Measurements from ENCODE around the gene CEP350. TPM values are rescaled to one million over a fixed set of nuclear protein-coding genes. Genes with fewer than 3 reads are reported as not detected.

CEP350 gene
- total and polyA plus RNA-seq, 2 of the 4 experiments (the other 2 are of a cell fraction) = 5.0 to 36.4 TPM

DNA sequence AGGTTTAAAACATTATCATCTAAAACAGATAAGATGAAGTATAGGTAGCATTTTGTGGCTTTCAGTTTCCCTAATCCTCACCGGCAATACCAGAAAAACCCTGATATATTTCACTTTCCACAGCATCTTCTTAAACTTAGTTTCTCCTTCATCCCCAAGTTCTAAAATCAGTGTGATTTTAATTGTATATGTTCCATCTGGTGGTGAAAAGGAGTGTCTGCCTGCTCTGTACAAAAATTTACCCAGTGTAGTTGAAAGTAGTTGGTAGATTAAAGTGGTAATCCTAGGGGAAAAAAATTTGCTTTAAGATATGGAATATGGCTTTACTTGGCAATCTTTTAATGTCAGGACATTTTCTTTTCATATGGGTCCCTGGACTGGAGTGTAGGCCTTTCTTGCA lies 74.3 kb downstream of the CEP350 start:
- ChIA-PET POLR2A (ENCODE audit: unreplicated experiment) (no interaction called here), CTCF (no interaction called here)
- H4K8ac ChIP-seq (ENCODE audit: low read depth in 2 of 2, low read length in 2 of 2) = no peak overlapping the region
- H3K4me1 ChIP-seq (ENCODE audit: control insufficient read depth, insufficient read depth, low read length) = peaks cover 5% of the 10 kb centered on the region
- TF ChIP-seq, protein P1, sequence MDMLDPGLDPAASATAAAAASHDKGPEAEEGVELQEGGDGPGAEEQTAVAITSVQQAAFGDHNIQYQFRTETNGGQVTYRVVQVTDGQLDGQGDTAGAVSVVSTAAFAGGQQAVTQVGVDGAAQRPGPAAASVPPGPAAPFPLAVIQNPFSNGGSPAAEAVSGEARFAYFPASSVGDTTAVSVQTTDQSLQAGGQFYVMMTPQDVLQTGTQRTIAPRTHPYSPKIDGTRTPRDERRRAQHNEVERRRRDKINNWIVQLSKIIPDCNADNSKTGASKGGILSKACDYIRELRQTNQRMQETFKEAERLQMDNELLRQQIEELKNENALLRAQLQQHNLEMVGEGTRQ (IDR thresholded peaks at IDR 0.05; ENCODE audit: low read depth, low read length) = no peak
- no peak for TF ChIP-seq RFX5 (IDR thresholded peaks at IDR 0.05; ENCODE audit: low read depth, low read length)
- TF ChIP-seq FOS (IDR thresholded peaks at IDR 0.05; ENCODE audit: low read depth, low read length) = no peak
- TF ChIP-seq CTCF (conservative IDR thresholded peaks at IDR 0.05; ENCODE audit: low read depth, low read length) = no peak
- no peak for TF ChIP-seq RAD21 (IDR thresholded peaks at IDR 0.05; ENCODE audit: low read length)
- no peak for TF ChIP-seq CHD1 (IDR thresholded peaks at IDR 0.05; ENCODE audit: low read depth, low read length)
- TF ChIP-seq, protein P2, sequence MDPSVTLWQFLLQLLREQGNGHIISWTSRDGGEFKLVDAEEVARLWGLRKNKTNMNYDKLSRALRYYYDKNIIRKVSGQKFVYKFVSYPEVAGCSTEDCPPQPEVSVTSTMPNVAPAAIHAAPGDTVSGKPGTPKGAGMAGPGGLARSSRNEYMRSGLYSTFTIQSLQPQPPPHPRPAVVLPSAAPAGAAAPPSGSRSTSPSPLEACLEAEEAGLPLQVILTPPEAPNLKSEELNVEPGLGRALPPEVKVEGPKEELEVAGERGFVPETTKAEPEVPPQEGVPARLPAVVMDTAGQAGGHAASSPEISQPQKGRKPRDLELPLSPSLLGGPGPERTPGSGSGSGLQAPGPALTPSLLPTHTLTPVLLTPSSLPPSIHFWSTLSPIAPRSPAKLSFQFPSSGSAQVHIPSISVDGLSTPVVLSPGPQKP (IDR thresholded peaks at IDR 0.05; ENCODE audit: borderline replicate concordance, low read depth, low read length) = no peak
- TF ChIP-seq BHLHE40 (IDR thresholded peaks at IDR 0.05; ENCODE audit: low read depth, low read length) = no peak
- TF ChIP-seq SMC3 (IDR thresholded peaks at IDR 0.05; ENCODE audit: low read depth, low read length) = no peak
- TF ChIP-seq RCOR1 (IDR thresholded peaks at IDR 0.05; ENCODE audit: insufficient replicate concordance, low read length) = no peak
- no peak for TF ChIP-seq MAZ (IDR thresholded peaks at IDR 0.05; ENCODE audit: borderline replicate concordance, low read depth, low read length)
- TF ChIP-seq CEBPB (IDR thresholded peaks at IDR 0.05; ENCODE audit: low read depth, low read length) = no peak
- no peak for TF ChIP-seq MAFK (IDR thresholded peaks at IDR 0.05; ENCODE audit: low read depth, low read length)
- no peak for TF ChIP-seq NFE2L2 (IDR thresholded peaks at IDR 0.05; ENCODE audit: low read depth, low read length)
- no peak for TF ChIP-seq MXI1 (IDR thresholded peaks at IDR 0.05; ENCODE audit: borderline replicate concordance, low read depth, low read length)
- no peak for TF ChIP-seq POLR2A (IDR thresholded peaks at IDR 0.05; ENCODE audit: low read depth, low read length)
- no CpG with 5 or more reads among the region's 1 CpG for WGBS, 2 experiments (ENCODE audit: extremely low coverage in 2 of 2, insufficient read length in 1 of 2)
- H4K20me1 ChIP-seq (ENCODE audit: insufficient read depth, low read length) = peaks cover 3% of the 10 kb centered on the region; the same call in 1 of the 2 replicates
- H3K23ac ChIP-seq (ENCODE audit: low read depth, low read length) = no peak overlapping the region
- no peak for ATAC-seq (ENCODE audit: low read depth)
- no peak overlapping the region for H3K27ac ChIP-seq (ENCODE audit: insufficient read depth, low read length)
- H4K5ac ChIP-seq (ENCODE audit: low read depth, low read length) = no peak overlapping the region
- H2BK20ac ChIP-seq (ENCODE audit: low read depth, low read length) = no peak overlapping the region
- no peak overlapping the region for H3K4ac ChIP-seq (ENCODE audit: low read depth, low read length)
- H3K27me3 ChIP-seq (ENCODE audit: control insufficient read depth, insufficient read depth, low read length) = no peaks in the 10 kb centered on the region
- in situ Hi-C loops (cut with MboI; ENCODE audit: low sequenced_read_pairs) (no loop called here), intact Hi-C loops (cut with micrococcal nuclease) (loop anchor here (2.0 kb wide), 1 partner anchor 14 kb away; no protein-coding TSS in a partner anchor), dilution Hi-C loops (cut with HindIII; ENCODE audit: low sequenced_read_pairs, unreplicated experiment) (loop anchor here (25.0 kb wide), 1 partner anchor 133 kb away; the partner anchor contains the start of gene QSOX1)
- no peak overlapping the region for H4K91ac ChIP-seq (ENCODE audit: insufficient read depth, low read depth, low read length)
- no peak overlapping the region for H2AK9ac ChIP-seq (replicated peaks; ENCODE audit: low read depth, low read length, poor library complexity)
- no peak overlapping the region for H3K56ac ChIP-seq (ENCODE audit: extremely low read depth, insufficient read depth, low read length)
- H3K9ac ChIP-seq (ENCODE audit: low read depth, low read length) = no peak overlapping the region
- H3K18ac ChIP-seq (ENCODE audit: low read depth, low read length) = no peak overlapping the region
- no peak overlapping the region for H2AFZ ChIP-seq (replicated peaks; ENCODE audit: low read length, poor library complexity)
- H3K36me3 ChIP-seq (ENCODE audit: control insufficient read depth, insufficient read depth, low read length) = peaks cover 12% of the 10 kb centered on the region
- no peak overlapping the region for H3K4me2 ChIP-seq (ENCODE audit: low read depth, low read length)
- no peak for DNase-seq
- no TSS peak for BruUV-seq (replicated peaks)
- H3K9me1 ChIP-seq (ENCODE audit: insufficient read depth, low read length) = peaks cover 3% of the 10 kb centered on the region; the same call in 1 of the 2 replicates
- H2BK5ac ChIP-seq (ENCODE audit: low read depth, low read length, poor library complexity, severe bottlenecking) = no peak overlapping the region
- H2BK120ac ChIP-seq (ENCODE audit: low read depth, low read length) = no peak overlapping the region
- no peak overlapping the region for H3K14ac ChIP-seq (replicated peaks; ENCODE audit: low read depth, low read length)
- H2AK5ac ChIP-seq (ENCODE audit: low read depth, low read length) = no peak overlapping the region
- H3K79me1 ChIP-seq (ENCODE audit: low read depth in 1 of 2, low read length in 2 of 2) = peaks cover 0 to 29% of the 10 kb centered on the region in 2 experiments; a peak in 2 of 4 replicates
- H3K4me3 ChIP-seq (ENCODE audit: insufficient read depth, low read depth, low read length) = no peak overlapping the region
- no peaks in the 10 kb centered on the region for H3K9me3 ChIP-seq (ENCODE audit: control insufficient read depth, insufficient read depth, low read length)
- no peak overlapping the region for H2BK15ac ChIP-seq (ENCODE audit: low read depth, low read length)
